Activated CD8-positive, alpha-beta T cell treated with anti-CD3 and anti-CD28 coated beads, Interleukin-2, amount 10 ng/mL, durations not matched to agents 7 days and 5 days (primary cell): ENCODE measurements around the gene ACE. TPM values are rescaled to one million over a fixed set of nuclear protein-coding genes. Genes with fewer than 3 reads are reported as not detected.
A peak's percentile ranks its signal among the peaks of the same experiment; 100 is the strongest.

ENCODE experiments used
- ATAC-seq: fragments of 150-1000 bp; cut with Tn5 transposase; one replicate; pipeline ENCODE4 v1.10.0; 2021; ENCODE audit warnings: moderate library complexity
- CTCF ChIA-PET: fragments of 350-600 bp; sonication (Branson Sonifier 250); formaldehyde crosslinking; loops from one replicate; lab custom pipeline; 2021; ENCODE audit warnings: antibody characterized with exemption; lab: Charles Lee
- POLR2A ChIA-PET: fragments of 350-600 bp; sonication (Branson Sonifier 250); formaldehyde crosslinking; loops from one replicate; lab custom pipeline; 2021; ENCODE audit warnings: antibody characterized with exemption; lab: Charles Lee
- DNase-seq: peaks from one replicate; pipeline ENCODE4 v3.0.0-alpha.2; 2020
- H3K27ac Mint-ChIP-seq: one replicate; pipeline ENCODE4 v1.8.0; 2021; ENCODE audit warnings: mild to moderate bottlenecking, mixed read lengths
- H3K27me3 Mint-ChIP-seq: one replicate; pipeline ENCODE4 v1.8.0; 2021; ENCODE audit warnings: low read depth, mixed read lengths
- H3K36me3 Mint-ChIP-seq: one replicate; pipeline ENCODE4 v1.8.0; 2021; ENCODE audit warnings: low read depth, mixed read lengths
- H3K4me1 Mint-ChIP-seq: one replicate; pipeline ENCODE4 v1.8.0; 2021; ENCODE audit warnings: low read depth, mixed read lengths
- H3K4me3 Mint-ChIP-seq: one replicate; pipeline ENCODE4 v1.8.0; 2021; ENCODE audit warnings: mild to moderate bottlenecking, mixed read lengths
- H3K9me3 Mint-ChIP-seq: one replicate; pipeline ENCODE4 v1.8.0; 2022; ENCODE audit warnings: mixed read lengths; ENCODE audit not compliant: insufficient read depth
- total RNA-seq, 2 experiments: library from RNA; stranded (reverse); gene quantifications; one replicate each; pipeline ENCODE4 v1.2.3, GENCODE V29; 2021

Gene ACE
- total RNA-seq: under 1 TPM in 1 of 2 experiments, not detected in 1; 0.18 TPM

DNA sequence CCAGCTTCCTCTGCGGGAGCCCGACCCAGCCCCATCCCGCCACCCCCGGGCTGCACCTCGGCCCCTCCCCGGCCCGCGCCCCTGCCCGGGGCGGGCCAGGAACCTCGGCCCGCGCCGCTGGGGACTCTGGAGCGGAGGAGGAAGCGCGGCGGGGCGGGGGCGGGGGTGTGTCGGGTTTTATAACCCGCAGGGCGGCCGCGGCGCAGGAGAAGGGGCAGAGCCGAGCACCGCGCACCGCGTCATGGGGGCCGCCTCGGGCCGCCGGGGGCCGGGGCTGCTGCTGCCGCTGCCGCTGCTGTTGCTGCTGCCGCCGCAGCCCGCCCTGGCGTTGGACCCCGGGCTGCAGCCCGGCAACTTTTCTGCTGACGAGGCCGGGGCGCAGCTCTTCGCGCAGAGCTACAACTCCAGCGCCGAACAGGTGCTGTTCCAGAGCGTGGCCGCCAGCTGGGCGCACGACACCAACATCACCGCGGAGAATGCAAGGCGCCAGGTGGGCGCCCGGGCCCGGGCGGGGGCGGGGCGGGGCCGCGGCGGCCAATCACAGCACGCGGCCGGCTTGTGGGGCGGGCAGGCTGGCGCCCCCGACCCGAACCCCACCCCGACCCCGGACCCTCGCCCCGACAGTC, at the start of gene ACE:
Gene ACE, plus strand, starts transcription at position 208 of the 626 bp plus-strand sequence. Its CDS starts 34 bp downstream, at position 242.
- peak; percentile 47 for DNase-seq

DNA sequence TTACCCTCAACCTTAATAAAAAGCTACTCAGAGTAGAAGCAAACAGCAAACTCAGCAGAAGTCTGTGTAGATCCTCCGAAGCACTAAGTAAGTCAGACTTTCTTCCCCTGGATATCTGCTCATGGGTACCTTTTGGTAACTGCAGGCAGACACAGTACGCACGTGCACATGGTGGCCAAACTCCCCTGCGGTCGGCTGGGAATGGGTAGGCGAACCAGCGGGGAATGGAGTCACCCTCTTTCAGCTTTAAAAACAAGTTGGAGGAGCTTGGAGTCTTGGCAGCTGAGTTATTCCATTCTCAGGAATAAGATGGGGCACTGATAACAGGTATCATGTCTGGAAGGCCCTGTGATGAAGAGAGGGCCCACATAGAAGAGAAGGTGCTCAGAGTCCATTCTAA, 47.1 kb upstream of the ACE start:
- Mint-ChIP-seq H3K4me3 (no peak overlapping the region), H3K27ac (no peak overlapping the region), H3K4me1 (peaks cover 68% of the 10 kb centered on the region)

More for the DNA sequence above, at the start of gene ACE:
- ChIA-PET POLR2A (interaction anchor here (1.2 kb wide), 1 partner anchor 220 kb away, joined by 3 read pairs; no protein-coding TSS in a partner anchor), CTCF (interaction anchor here (1.0 to 7.3 kb wide), 5 partner anchors 29 to 140 kb away, joined by 4 to 270 read pairs (median 9); partner anchors contain the start of gene DCAF7)
- H3K27ac Mint-ChIP-seq: no peak within 1 kb of the TSS
- no peaks in the 10 kb centered on the region for H3K9me3 Mint-ChIP-seq
- H3K27me3 Mint-ChIP-seq: peaks cover 45% of the 10 kb centered on the region
- H3K4me3 Mint-ChIP-seq: peak within 1 kb of the TSS; percentile 71
- no peaks in the 10 kb centered on the region for H3K36me3 Mint-ChIP-seq
- ATAC-seq: peak; percentile 60
- peaks cover 16% of the 10 kb centered on the region for H3K4me1 Mint-ChIP-seq

DNA sequence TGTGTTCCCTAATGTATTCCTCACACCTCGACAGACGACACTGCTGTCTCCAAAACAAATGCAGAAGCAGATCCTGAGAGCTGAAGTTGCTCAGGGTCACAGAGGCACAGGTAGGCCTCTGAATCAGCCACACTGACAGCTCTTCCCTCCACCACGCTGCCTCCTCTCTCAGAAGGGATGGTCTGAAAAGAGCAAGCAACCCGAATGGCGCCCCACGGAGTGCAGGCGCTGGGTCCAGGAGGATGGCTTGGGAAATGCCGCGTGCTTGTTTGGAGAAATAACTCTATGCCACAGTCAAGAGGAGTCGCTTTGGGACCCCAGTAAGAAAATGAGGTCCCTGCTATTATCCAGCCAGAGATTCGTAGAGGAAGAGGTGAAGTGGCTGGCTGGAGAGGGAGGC, 46.6 kb upstream of the ACE start:
- Mint-ChIP-seq H3K27me3 (no peaks in the 10 kb centered on the region), H3K9me3 (no peaks in the 10 kb centered on the region), H3K4me3 (no peak overlapping the region), H3K27ac (no peak overlapping the region), H3K36me3 (no peaks in the 10 kb centered on the region), H3K4me1 (peaks cover 73% of the 10 kb centered on the region)
- ChIA-PET POLR2A (no interaction called here), CTCF (interaction anchor here (6.5 to 16.7 kb wide), 3 partner anchors 49 to 182 kb away, joined by 49 to 270 read pairs (median 177); partner anchors contain the start of gene ACE)
- no peak for ATAC-seq
- no peak for DNase-seq

More for the DNA sequence above, 47.1 kb upstream of the ACE start:
- POLR2A ChIA-PET: no interaction called here
- DNase-seq (no peak), ATAC-seq (no peak)
- Mint-ChIP-seq H3K27me3 (no peaks in the 10 kb centered on the region), H3K9me3 (no peaks in the 10 kb centered on the region), H3K36me3 (no peaks in the 10 kb centered on the region)
- CTCF ChIA-PET: interaction anchor here (1.0 to 16.7 kb wide), 4 partner anchors 15 to 182 kb away, joined by 3 to 270 read pairs (median 90); partner anchors contain the start of gene ACE

DNA sequence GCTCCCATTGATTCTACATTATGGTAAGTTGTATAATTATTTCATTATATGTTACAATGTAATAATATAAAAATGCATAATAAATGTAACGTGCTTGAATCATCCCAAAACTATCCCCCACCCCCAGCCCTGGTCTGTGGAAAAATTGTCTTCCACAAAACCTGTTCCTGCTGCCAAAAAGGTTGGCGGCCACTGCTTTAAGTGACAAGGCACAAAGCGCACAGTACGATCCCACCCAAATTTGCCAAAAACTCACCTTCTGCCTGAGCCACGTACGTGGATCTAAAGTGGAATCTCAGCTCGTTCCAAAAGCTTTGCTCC, 45.3 kb upstream of the ACE start:
- H3K27ac Mint-ChIP-seq: no peak overlapping the region
- H3K4me3 Mint-ChIP-seq: no peak overlapping the region
- CTCF ChIA-PET: interaction anchor here (1.3 to 16.7 kb wide), 6 partner anchors 12 to 181 kb away, joined by 3 to 270 read pairs (median 6); partner anchors contain the start of gene ACE
- ATAC-seq (no peak), DNase-seq (no peak)
- POLR2A ChIA-PET: no interaction called here
- peaks cover 68% of the 10 kb centered on the region for H3K4me1 Mint-ChIP-seq
- no peaks in the 10 kb centered on the region for H3K27me3 Mint-ChIP-seq
- no peaks in the 10 kb centered on the region for H3K9me3 Mint-ChIP-seq
- H3K36me3 Mint-ChIP-seq: no peaks in the 10 kb centered on the region

DNA sequence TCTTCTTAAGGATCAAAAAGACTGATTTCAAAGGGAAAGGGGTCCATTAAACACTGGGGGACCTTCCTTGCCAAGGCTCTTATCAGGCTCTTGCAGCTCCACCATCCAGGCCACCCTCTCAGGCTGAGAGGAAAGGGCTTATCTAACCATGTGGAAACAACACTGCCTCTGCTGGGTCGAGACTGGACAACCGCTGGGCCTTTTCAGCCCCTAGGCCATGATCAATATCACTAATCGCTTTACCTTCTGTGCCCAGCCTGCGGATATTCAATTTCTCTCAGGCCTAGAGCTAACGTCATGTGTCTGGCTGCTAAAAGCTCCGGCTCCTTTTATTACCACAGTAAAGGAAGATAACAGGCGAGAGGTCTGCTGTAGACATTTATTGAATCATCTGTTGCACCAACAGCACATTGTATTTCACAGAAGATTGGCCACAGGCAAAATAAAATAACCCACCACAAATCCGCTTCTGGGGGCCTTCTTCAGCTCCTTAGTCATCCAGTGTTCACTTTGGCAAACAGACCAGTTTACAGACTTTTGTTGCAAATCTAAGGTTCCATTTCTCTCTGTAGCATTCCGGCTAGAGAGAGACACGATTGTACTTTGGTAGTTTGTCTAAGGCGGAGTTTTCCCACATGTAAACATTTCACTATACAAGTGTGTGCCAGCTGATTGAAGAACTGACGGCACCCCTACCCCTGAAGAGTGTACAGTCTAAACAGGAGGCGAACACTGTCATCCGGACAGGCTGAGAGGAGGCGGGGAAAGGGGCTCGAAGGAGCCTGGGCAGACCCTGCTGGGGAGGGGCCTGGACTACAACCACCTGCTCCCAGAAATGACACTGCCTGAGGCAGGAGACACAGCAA, 44.7 kb upstream of the ACE start:
- Mint-ChIP-seq H3K9me3 (no peaks in the 10 kb centered on the region), H3K4me1 (peaks cover 62% of the 10 kb centered on the region), H3K27ac (no peak overlapping the region), H3K27me3 (no peaks in the 10 kb centered on the region), H3K4me3 (no peak overlapping the region), H3K36me3 (no peaks in the 10 kb centered on the region)
- ATAC-seq (no peak), DNase-seq (no peak)
- ChIA-PET POLR2A (interaction anchor here (0.6 kb wide), 1 partner anchor 466 kb away, joined by 3 read pairs; no protein-coding TSS in a partner anchor), CTCF (interaction anchor here (1.1 to 16.7 kb wide), 8 partner anchors 7 to 180 kb away, joined by 3 to 270 read pairs (median 6); partner anchors contain the start of gene ACE)

DNA sequence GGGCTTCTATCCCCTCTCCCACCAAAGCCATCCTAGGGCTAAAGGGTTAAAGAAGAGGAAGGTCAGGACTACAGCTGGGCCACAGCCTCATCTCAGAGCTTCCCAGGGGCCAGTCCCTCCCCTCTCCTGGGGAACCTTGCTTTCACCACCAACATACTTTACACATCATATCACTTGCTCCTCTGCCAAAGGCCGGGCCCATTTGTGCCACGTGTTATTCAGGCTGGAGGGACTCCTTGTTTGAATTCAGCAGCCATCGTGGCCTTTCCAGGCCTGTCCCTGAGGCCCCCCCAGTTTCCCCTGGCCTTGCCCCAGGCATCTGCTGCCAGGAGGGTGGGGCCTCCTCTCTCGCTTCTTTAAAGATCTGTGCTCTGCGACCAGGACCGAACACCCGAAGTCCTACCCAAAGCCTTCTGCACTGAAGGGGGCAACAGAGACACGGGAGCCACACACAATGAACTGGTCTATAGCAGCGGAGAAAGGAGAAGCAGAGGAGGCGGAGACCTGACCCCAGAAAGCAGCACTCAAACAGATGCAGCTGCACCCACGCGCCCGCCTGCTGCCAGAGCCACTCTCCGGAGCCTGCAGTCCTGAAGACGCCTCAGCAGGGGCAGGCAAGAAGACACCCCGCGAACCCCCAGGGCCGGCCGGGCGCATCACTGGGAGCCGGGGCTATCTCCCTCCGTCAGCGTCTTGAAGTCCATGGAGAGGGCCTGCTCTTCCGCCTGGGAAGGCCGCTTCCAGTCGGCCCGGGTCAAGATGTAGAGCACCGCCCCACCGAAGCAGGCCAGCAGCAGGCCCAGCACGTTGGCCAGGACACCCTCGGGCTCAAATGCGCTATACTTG, 42.9 kb upstream of the ACE start:
- Mint-ChIP-seq H3K4me3 (no peak overlapping the region), H3K27ac (peak overlapping the region; percentile 85), H3K27me3 (no peaks in the 10 kb centered on the region), H3K9me3 (no peaks in the 10 kb centered on the region), H3K4me1 (peaks cover 47% of the 10 kb centered on the region), H3K36me3 (no peaks in the 10 kb centered on the region)
- POLR2A ChIA-PET: interaction anchor here (1.3 kb wide), 1 partner anchor 15 kb away, joined by 3 read pairs; no protein-coding TSS in a partner anchor
- CTCF ChIA-PET: interaction anchor here (0.6 to 16.7 kb wide), 11 partner anchors 9 to 263 kb away, joined by 3 to 270 read pairs (median 5); partner anchors contain the start of genes ACE and MAP3K3
- ATAC-seq (no peak), DNase-seq (no peak)

DNA sequence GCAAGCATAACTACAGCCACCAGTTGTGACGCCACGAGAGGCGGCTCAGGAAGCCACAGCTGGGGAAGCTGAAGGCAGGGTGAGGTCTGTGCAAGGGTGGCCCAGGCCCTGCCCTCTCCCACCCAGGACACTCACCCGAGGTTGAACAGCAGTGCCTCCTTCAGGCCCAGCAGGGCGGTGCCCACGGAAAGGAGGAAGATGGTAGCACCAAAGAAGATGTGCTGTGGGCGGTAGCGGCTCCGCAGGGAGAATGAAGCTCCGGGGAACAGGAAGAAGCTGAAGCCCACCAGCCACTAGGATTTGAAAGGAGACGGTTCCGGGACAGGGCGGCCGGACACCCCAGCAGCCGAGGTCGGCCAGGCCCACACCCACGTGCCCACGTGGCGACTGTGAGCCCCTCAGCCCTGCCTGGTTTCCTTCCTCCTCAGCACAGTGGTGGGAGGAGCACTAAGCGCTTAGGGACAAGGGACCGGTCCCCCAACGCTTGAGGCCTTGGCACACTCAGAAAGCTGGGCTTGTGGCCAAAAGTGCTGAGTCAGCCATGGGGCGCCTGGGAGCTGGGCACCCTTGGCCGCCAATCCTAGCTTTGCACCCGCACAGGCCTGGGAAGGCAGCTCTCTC, 41.8 kb upstream of the ACE start:
- Mint-ChIP-seq H3K27me3 (no peaks in the 10 kb centered on the region), H3K4me3 (peak overlapping the region; percentile 50), H3K27ac (peak overlapping the region; percentile 85), H3K9me3 (no peaks in the 10 kb centered on the region), H3K36me3 (no peaks in the 10 kb centered on the region), H3K4me1 (peaks cover 49% of the 10 kb centered on the region)
- CTCF ChIA-PET: interaction anchor here (0.6 to 16.7 kb wide), 15 partner anchors 9 to 275 kb away, joined by 3 to 270 read pairs (median 3); partner anchors contain the start of genes ACE, CYB561 and MAP3K3
- peak; percentile 81 for DNase-seq
- POLR2A ChIA-PET: interaction anchor here (0.8 to 1.3 kb wide), 2 partner anchors 14 to 166 kb away, joined by 3 read pairs; partner anchors contain the start of gene TACO1
- ATAC-seq: peak; percentile 83

DNA sequence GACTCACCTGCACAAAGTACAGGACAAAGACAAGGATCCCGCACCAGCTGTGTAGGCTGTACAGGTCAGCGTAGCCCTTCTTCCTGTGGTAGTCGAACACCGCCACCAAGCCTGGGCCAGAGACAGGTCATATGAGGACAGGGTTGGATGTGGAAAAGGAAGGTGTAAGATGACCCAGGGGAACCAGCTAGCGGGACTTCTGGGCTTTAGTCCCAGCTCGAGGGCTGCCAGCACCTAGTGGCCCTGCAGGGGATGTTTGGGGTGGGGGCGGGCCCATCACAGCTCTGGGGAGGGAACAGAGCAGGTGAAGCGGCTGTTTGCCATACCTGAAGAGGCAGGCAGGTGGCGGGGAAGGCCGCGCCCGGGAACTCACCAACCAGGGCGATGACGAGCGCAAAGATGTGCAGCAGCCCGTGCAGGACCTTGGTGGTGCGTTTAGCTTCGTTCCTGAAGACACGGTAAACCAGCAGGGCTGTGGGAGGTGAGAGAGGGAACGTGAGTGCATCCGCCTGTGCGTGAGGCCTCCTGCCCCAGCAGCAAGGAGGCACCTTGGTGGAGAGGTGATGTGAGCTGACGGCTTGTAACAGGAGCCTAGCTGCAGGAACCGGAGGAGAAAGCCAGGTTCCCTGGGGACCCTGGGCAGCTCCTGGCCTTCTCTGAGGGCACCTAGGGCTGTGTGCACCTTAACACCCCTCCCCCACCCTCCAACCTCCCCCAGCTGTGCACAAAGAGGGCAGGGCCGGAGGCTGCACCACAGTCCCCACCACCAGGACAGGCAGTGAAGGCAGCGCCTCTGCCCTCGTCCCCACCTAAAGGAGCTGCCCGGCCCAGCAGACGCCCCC, 41.0 kb upstream of the ACE start:
- Mint-ChIP-seq H3K4me1 (peaks cover 56% of the 10 kb centered on the region), H3K27me3 (no peaks in the 10 kb centered on the region), H3K4me3 (no peak overlapping the region), H3K36me3 (no peaks in the 10 kb centered on the region), H3K9me3 (no peaks in the 10 kb centered on the region), H3K27ac (peak overlapping the region; percentile 39)
- ChIA-PET CTCF (interaction anchor here (0.9 to 16.7 kb wide), 9 partner anchors 8 to 274 kb away, joined by 3 to 270 read pairs (median 5); partner anchors contain the start of genes ACE, CYB561 and MAP3K3), POLR2A (interaction anchor here (0.9 to 1.3 kb wide), 2 partner anchors 13 to 262 kb away, joined by 3 read pairs; no protein-coding TSS in a partner anchor)
- ATAC-seq: no peak
- no peak for DNase-seq

DNA sequence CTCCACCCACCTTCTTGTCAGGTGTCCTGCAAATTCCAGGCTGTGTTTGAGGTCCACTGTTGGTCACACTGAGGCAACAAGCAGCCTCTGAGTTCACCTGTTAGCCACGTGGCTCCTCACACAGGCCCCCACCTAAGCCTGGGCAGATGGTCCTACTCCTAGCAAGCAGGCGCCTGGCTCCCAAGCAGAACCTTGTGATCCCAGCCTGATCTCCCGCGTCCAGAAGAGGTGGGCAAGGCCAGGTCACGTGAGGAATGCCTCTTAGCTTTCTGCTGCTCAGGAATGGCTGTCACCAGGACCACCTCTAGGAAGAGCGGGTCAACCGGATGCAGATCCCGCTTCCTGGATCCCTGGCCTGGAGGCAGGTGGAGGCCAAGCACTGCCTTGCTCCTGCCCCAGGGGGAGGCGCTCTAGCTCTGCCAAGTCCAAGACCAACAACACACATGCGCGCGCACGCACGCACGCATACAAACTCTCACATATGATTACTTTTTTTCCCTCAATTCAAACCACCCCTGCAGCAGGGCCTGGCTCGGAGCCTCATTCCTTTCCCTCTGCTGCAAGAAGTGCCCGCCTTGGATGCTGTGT, 40.2 kb upstream of the ACE start:
- Mint-ChIP-seq H3K9me3 (no peaks in the 10 kb centered on the region), H3K36me3 (no peaks in the 10 kb centered on the region), H3K27ac (no peak overlapping the region), H3K4me1 (peaks cover 59% of the 10 kb centered on the region), H3K27me3 (no peaks in the 10 kb centered on the region), H3K4me3 (no peak overlapping the region)
- ATAC-seq (no peak), DNase-seq (no peak)
- ChIA-PET CTCF (interaction anchor here (1.5 to 16.7 kb wide), 5 partner anchors 8 to 176 kb away, joined by 5 to 270 read pairs (median 44); partner anchors contain the start of genes ACE and CYB561), POLR2A (interaction anchor here (0.9 kb wide), 1 partner anchor 261 kb away, joined by 3 read pairs; no protein-coding TSS in a partner anchor)
